Measurements from ENCODE around the gene DLL4.

- TF ChIP-seq CTCF (IDR thresholded peaks at IDR 0.05) (no peak), POLR2A (IDR thresholded peaks at IDR 0.05) (no peak)
Observed at GRCh38 chr15:40942337-40942854, 13.3 kb downstream of the DLL4 start.
